Peyer's patch (tissue), 4 donors: ENCODE measurements around the gene CDYL. TPM values are rescaled to one million over a fixed set of nuclear protein-coding genes. Genes with fewer than 3 reads are reported as not detected.

Source experiments
- DNase-seq, 3 donors: peaks; one replicate each; pipeline ENCODE4 v3.0.0-alpha.2; 2017 to 2019
- H3K27ac ChIP-seq, 4 donors: fragments of 200-600 bp; sonication (generic); one replicate each; pipeline ENCODE4 v1.5.1; 2016 to 2019
- H3K27me3 ChIP-seq, 2 donors: fragments of 200-600 bp; sonication (generic); one replicate each; pipeline ENCODE4 v1.5.1; 2019
- H3K36me3 ChIP-seq, 3 donors: fragments of 200-600 bp; sonication (generic); one replicate each; pipeline ENCODE4 v1.5.1; 2016 to 2019
- H3K4me1 ChIP-seq, 4 donors: fragments of 200-600 bp; sonication (generic); one replicate each; pipeline ENCODE4 v1.5.1; 2016 to 2019
- H3K4me3 ChIP-seq, 4 donors: fragments of 200-600 bp; sonication (generic); 1 replicate in 3 of 4; 2 replicates in 1 of 4; pipeline ENCODE4 v1.5.1; 2016 to 2019; ENCODE audit warnings: mild to moderate bottlenecking in 1 of 4
- H3K9me3 ChIP-seq, 4 donors: fragments of 200-600 bp; sonication (generic); one replicate each; pipeline ENCODE4 v1.5.1; 2016 to 2019; ENCODE audit warnings: mild to moderate bottlenecking in 1 of 4
- POLR2A ChIP-seq, 2 donors: fragments of 450-650 bp; IDR thresholded peaks; one replicate each; pipeline ENCODE4 v1.5.1; 2017; ENCODE audit warnings: antibody characterized with exemption in 2 of 2, mild to moderate bottlenecking in 2 of 2, moderate library complexity in 2 of 2
- total RNA-seq, 4 donors: library from RNA; depleted of rRNA; stranded (reverse); fragments of >200 nt; gene quantifications; one replicate each; pipeline ENCODE4 v1.1.0, GENCODE V29; 2016
- TF ChIP-seq, protein P1 (sequence below), 6 experiments: fragments of 450-650 bp in 4 of 6; fragments of 200-600 bp in 2 of 6; sonication (generic) in 1 of 6; IDR thresholded peaks; one replicate each; pipeline ENCODE4 v1.5.1; 2017 to 2019; ENCODE audit warnings: antibody characterized with exemption in 6 of 6, mild to moderate bottlenecking in 3 of 6, moderate library complexity in 1 of 6

The CDYL gene
- total RNA-seq, 4 donors from 2014 or later: 31.2 to 77.6 (median 35.2) TPM

DNA sequence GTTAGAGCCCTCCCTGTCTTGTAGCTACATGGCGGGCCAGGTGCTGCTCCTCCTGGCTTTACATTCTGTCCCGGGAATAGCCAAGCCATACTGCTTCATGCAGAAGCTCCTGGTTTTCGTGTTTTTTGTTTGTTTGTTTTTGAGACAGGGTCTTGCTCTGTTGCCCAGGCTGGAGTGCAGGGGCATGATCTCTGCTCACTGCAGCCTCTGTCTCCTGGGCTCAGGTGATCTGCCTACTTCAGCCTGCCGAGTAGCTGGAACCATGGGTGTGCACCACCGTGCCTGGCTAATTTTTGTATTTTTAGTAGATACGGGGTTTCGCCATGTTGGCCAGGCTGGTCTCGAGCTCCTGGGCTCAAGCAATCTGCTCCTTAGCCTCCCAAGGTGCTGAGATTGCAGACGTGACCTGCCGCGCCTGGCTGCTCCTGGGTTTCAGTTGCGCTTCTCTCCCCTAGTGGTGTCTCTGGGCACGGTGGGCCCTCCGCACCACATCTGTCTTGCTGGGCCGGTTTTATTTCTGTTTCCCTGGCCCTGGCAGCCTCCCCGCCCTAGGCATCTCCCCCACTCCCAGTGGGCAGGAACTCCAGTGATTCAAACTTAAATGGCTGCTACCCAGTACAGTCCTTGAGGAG lies 12.9 kb downstream of the CDYL start:
- H3K4me3 ChIP-seq: no peak overlapping the region
- peaks cover 0 to 14% (median 5%) of the 10 kb centered on the region in 4 donors for H3K4me1 ChIP-seq
- H3K36me3 ChIP-seq: no peaks in the 10 kb centered on the region
- TF ChIP-seq, protein P1, sequence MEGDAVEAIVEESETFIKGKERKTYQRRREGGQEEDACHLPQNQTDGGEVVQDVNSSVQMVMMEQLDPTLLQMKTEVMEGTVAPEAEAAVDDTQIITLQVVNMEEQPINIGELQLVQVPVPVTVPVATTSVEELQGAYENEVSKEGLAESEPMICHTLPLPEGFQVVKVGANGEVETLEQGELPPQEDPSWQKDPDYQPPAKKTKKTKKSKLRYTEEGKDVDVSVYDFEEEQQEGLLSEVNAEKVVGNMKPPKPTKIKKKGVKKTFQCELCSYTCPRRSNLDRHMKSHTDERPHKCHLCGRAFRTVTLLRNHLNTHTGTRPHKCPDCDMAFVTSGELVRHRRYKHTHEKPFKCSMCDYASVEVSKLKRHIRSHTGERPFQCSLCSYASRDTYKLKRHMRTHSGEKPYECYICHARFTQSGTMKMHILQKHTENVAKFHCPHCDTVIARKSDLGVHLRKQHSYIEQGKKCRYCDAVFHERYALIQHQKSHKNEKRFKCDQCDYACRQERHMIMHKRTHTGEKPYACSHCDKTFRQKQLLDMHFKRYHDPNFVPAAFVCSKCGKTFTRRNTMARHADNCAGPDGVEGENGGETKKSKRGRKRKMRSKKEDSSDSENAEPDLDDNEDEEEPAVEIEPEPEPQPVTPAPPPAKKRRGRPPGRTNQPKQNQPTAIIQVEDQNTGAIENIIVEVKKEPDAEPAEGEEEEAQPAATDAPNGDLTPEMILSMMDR (IDR thresholded peaks at IDR 0.05): peak in 2 of 6 experiments; percentile 10 to 18
- no peak for TF ChIP-seq POLR2A (IDR thresholded peaks at IDR 0.05)
- H3K27ac ChIP-seq: no peak overlapping the region
- no peaks in the 10 kb centered on the region for H3K27me3 ChIP-seq
- peak in 2 of 3 donors; percentile 61 to 68 for DNase-seq
- no peaks in the 10 kb centered on the region for H3K9me3 ChIP-seq

DNA sequence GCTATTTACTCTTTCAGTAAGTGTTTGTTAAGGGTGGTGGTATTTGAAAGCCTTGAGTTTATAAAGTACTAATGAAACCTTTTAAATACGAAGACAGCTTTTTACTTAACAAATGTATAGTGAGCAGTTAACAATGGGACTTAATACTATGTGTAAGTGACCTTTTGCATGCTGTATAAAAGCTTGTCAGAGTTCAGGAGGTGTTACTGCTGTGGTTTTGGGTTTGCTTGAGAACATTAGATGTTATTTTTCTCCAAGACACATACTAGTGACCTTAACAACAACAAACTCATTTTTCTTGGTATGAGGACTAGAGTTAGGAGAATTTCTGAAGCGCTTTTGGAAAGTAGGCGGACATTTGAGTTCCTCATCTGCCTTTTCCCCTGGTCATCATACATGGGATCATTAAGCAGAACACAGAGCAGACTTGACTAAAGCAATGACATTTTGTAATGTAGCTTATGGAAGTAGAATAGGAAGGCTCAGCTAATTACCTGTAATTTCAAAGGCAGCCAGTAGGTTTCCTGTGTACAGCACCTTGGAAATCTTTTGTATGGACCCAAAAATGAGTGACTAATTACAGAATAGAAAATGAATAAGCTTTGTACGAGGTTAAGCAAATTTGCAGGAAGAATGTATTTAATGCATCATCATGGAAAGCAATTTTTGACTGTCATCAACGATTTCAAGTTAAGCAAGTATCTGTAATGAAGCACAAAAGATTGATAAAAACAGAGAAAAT lies 14.1 kb downstream of the CDYL start:
- H3K4me3 ChIP-seq: no peak overlapping the region
- TF ChIP-seq POLR2A (IDR thresholded peaks at IDR 0.05): no peak
- TF ChIP-seq, protein P1 (IDR thresholded peaks at IDR 0.05): peak in 1 of 6 experiments; percentile 20
- no peaks in the 10 kb centered on the region for H3K36me3 ChIP-seq
- H3K9me3 ChIP-seq: no peaks in the 10 kb centered on the region
- H3K27me3 ChIP-seq: no peaks in the 10 kb centered on the region
- peaks cover 0 to 14% (median 5%) of the 10 kb centered on the region in 4 donors for H3K4me1 ChIP-seq
- no peak overlapping the region for H3K27ac ChIP-seq
- no peak for DNase-seq

DNA sequence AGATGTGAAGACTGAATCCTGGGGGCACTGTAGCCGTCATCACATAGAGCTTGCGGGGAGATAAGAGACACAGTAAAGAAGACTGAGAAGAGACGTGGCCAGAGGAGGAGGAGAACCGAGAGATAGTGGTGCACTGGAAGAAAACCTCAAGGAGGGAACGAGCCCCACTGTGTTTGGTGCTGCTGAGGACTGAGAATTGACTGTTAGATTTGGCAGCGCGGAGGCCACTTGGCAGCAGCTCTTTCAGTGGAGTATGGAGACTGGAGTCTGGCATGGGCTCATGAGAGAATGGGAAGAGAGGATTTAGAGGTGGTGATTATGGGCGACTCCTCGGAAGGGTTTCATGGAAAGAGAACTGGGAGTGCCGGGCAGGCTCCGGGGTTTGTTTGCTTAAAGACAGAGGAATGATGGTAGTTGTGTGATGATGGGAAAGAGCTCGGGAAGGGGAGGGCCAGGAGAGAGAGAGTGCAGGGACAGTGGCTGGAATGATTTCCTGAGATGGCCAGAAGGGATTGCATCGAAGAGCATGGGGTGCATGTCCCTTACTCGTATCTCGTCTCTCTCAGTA lies 18.0 kb downstream of the CDYL start:
- no peak for DNase-seq
- H3K27ac ChIP-seq: no peak overlapping the region
- H3K27me3 ChIP-seq: no peaks in the 10 kb centered on the region
- no peaks in the 10 kb centered on the region for H3K9me3 ChIP-seq
- peaks cover 0 to 6% (median 2%) of the 10 kb centered on the region in 4 donors for H3K4me1 ChIP-seq
- H3K4me3 ChIP-seq: no peak overlapping the region
- no peaks in the 10 kb centered on the region for H3K36me3 ChIP-seq
- TF ChIP-seq POLR2A (IDR thresholded peaks at IDR 0.05): no peak
- TF ChIP-seq, protein P1 (IDR thresholded peaks at IDR 0.05): no peak

DNA sequence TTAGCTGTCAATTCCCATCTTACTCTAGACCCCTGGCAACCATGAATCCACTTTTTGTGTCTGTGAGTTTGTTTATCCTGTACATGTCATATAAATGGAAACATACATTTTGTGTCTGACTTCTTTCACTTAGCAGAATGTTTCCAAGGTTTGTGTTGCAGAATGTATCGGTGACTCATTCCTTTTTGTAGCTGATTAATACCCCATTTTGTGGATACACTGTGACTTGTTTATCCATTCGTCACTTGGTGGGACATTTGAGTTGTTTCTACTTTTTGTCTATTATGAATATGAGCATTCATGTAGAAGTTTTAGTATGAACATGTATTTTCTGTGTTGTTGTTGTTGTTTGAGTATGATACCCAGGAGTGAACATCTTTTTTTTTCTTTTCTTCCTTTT lies 21.4 kb downstream of the CDYL start:
- Histone ChIP-seq H3K4me1 (no peaks in the 10 kb centered on the region), H3K36me3 (no peaks in the 10 kb centered on the region), H3K9me3 (peaks cover 0 to 3% (median 0%) of the 10 kb centered on the region in 4 donors), H3K27me3 (no peaks in the 10 kb centered on the region), H3K4me3 (no peak overlapping the region), H3K27ac (no peak overlapping the region)
- TF ChIP-seq POLR2A (IDR thresholded peaks at IDR 0.05): no peak
- TF ChIP-seq, protein P1 (IDR thresholded peaks at IDR 0.05): no peak
- DNase-seq: no peak

DNA sequence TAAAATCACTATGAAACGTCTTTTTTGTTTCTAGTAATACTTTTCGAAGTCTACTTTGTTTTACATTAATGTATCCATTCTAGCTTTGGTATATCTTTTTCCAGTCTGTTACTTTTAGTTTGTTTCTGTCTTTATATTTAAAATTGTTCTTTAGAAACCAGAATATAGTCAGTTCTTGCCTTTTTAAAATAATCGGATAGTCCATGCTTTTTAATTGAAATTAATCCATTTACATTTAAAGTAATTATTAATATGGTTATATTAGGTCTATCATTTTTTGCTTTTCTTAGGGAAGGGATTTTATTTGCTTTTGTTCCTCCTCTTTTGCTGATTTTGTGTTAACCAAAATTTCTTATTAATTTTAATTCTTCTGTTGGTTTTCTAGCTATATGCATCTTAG lies 23.7 kb downstream of the CDYL start:
- DNase-seq: no peak
- H3K36me3 ChIP-seq: no peaks in the 10 kb centered on the region
- no peak overlapping the region for H3K27ac ChIP-seq
- H3K4me3 ChIP-seq: no peak overlapping the region
- no peak for TF ChIP-seq POLR2A (IDR thresholded peaks at IDR 0.05)
- TF ChIP-seq, protein P1 (IDR thresholded peaks at IDR 0.05): no peak
- peaks cover 0 to 3% (median 0%) of the 10 kb centered on the region in 4 donors for H3K9me3 ChIP-seq
- H3K27me3 ChIP-seq: no peaks in the 10 kb centered on the region
- no peaks in the 10 kb centered on the region for H3K4me1 ChIP-seq
